Activated CD8-positive, alpha-beta T cell treated with anti-CD3 and anti-CD28 coated beads for 36 hours (primary cell): ENCODE results near the gene CCT7. TPM values are rescaled to one million over a fixed set of nuclear protein-coding genes. Genes with fewer than 3 reads are reported as not detected.

ENCODE experiments used
- ATAC-seq: fragments of 200-7000 bp; cut with Tn5 transposase; one replicate; pipeline ENCODE4 v1.10.0; 2021; ENCODE audit warnings: mild to moderate bottlenecking, moderate library complexity
- CTCF ChIA-PET: fragments of 350-600 bp; sonication (Branson Sonifier 250); formaldehyde crosslinking; loops from one replicate; lab custom pipeline; 2021; ENCODE audit warnings: antibody characterized with exemption; lab: Charles Lee
- POLR2A ChIA-PET: fragments of 350-600 bp; sonication (Branson Sonifier 250); formaldehyde crosslinking; loops from one replicate; lab custom pipeline; 2021; ENCODE audit warnings: antibody characterized with exemption; lab: Charles Lee
- DNase-seq: peaks from one replicate; pipeline ENCODE4 v3.0.0-alpha.2; 2020
- H3K27ac Mint-ChIP-seq: one replicate; pipeline ENCODE4 v1.8.0; 2021; ENCODE audit warnings: mild to moderate bottlenecking, mixed read lengths
- H3K27me3 Mint-ChIP-seq: one replicate; pipeline ENCODE4 v1.8.0; 2021; ENCODE audit warnings: mixed read lengths
- H3K36me3 Mint-ChIP-seq: one replicate; pipeline ENCODE4 v1.8.0; 2021; ENCODE audit warnings: low read depth, mixed read lengths
- H3K4me1 Mint-ChIP-seq: one replicate; pipeline ENCODE4 v1.8.0; 2021; ENCODE audit warnings: low read depth, mixed read lengths
- H3K4me3 Mint-ChIP-seq: one replicate; pipeline ENCODE4 v1.8.0; 2021; ENCODE audit warnings: mild to moderate bottlenecking, moderate library complexity, mixed read lengths
- H3K9me3 Mint-ChIP-seq: one replicate; pipeline ENCODE4 v1.8.0; 2021; ENCODE audit warnings: mixed read lengths
- CTCF ChIP-seq: fragments of 200-600 bp; IDR thresholded peaks from one replicate; pipeline ENCODE4 v1.8.0; 2022; ENCODE audit warnings: antibody characterized with exemption, mild to moderate bottlenecking
- intact Hi-C: fragments of 100-400 bp; cut with micrococcal nuclease; formaldehyde crosslinking; loops from one replicate; pipeline ENCODE4 v1.10.0; 2022
- total RNA-seq, 2 experiments: library from RNA; stranded (reverse); gene quantifications; one replicate each; pipeline ENCODE4 v1.2.3, GENCODE V29; 2021

CCT7 gene
- total RNA-seq, 2 experiments from 2014 or later = 628 to 660 TPM

- Mint-ChIP-seq H3K36me3 (peaks cover 31% of the 10 kb centered on the region), H3K9me3 (no peaks in the 10 kb centered on the region), H3K4me1 (peaks cover 3% of the 10 kb centered on the region), H3K4me3 (no peak overlapping the region), H3K27me3 (no peaks in the 10 kb centered on the region), H3K27ac (peak overlapping the region; percentile 10)
- ChIA-PET POLR2A (interaction anchor here (0.6 to 7.9 kb wide), 9 partner anchors 10 to 44 kb away, joined by 3 to 97 read pairs (median 4); partner anchors contain the start of genes CCT7 and PRADC1), CTCF (interaction anchor here (1.8 kb wide), 1 partner anchor 14 kb away, joined by 4 read pairs; no protein-coding TSS in a partner anchor)
- no peak for ATAC-seq
- DNase-seq = no peak
- intact Hi-C loops = no loop called here
- no peak for TF ChIP-seq CTCF
These were observed 20.4 kb downstream of the CCT7 start for GRCh38 chr2:73254343-73255006.

DNA sequence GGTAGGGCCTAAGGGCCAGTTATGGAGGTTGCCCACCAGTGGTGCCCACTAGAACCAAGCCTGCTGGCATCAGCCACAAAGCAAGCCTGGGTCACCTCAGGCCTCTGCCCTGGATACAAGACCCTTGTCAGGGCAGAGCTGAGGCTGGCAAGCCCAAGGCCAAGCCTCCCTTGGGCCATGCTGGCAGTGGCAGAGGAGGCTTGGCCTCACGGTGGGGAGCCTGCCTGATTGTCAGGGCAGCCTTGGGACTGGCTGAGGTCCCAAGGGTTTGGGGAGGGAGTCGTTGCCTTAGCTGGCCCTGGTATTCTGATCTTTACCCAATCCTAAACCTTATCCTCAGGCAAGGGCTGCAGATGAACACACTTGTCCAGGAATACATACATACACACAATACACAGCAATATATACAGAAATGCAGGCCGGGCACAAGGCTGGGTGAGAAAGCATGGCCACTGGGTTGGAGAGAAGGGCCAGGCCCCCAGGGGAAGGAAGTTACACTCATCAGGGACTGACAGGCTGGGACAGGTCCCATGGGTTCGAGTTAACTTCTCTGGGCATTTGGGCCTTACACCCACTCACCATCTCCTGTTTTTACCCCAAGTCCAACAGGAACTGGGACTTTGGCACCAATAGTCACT, 21.0 kb downstream of the CCT7 start:
- ATAC-seq (no peak), DNase-seq (no peak)
- ChIA-PET CTCF (no interaction called here), POLR2A (interaction anchor here (0.6 to 7.9 kb wide), 6 partner anchors 10 to 34 kb away, joined by 3 to 97 read pairs (median 6); partner anchors contain the start of genes CCT7 and PRADC1)
- no peaks in the 10 kb centered on the region for H3K27me3 Mint-ChIP-seq
- no peaks in the 10 kb centered on the region for H3K9me3 Mint-ChIP-seq
- TF ChIP-seq CTCF = no peak
- intact Hi-C loops = no loop called here
- peaks cover 27% of the 10 kb centered on the region for H3K36me3 Mint-ChIP-seq
- peaks cover 3% of the 10 kb centered on the region for H3K4me1 Mint-ChIP-seq
- H3K27ac Mint-ChIP-seq = peak overlapping the region; percentile 36
- no peak overlapping the region for H3K4me3 Mint-ChIP-seq

DNA sequence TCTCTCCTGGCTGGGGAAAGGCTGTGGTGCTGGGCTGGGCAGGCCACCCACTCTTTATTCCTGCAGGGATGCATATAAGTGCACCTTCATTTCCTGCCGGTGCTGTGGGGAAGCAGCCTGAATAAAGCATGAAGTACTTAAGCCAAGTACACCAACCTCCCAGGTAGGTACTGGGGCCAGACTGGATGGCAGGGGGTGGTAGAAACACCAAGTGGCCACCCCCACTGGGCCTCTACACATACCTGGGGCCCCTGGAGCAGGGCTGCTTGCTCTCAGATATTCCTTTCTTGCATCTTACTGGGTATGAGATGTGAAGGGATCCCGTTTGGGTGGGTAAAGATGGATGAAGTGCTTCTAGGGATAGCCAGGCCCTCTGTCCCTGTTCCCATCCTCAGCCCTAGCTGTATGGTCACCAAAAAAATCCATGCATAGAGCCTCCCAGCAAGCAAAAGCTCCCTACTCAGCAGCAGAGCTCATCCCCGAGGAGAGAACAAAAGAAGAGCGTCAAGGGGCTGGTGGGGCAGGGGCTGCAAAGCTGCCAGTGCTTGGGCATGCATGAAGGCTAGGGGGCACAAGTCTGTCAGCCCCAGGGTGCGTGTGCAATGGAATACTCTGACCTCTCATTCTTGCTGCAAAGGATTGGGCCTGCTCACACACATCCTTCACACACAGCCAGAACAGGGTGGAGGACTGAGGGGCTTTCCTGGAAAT, 22.0 kb downstream of the CCT7 start:
- no peak overlapping the region for H3K27ac Mint-ChIP-seq
- intact Hi-C loops = no loop called here
- CTCF ChIA-PET = no interaction called here

DNA sequence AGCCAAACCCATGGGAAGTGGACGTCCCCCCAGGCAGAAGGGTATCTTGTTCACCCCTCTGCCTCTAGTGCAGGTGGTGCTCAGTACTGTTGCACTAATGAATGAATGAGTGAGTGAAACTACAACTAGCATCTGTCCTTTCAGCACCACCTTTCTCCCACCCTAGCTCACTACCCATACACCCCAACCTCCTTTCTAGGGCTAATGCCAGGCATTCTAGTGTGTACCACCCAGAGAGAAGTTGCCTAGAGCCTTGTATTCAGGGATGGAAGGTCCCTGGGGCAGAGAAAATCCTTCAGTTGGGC, 22.5 kb downstream of the CCT7 start:
- no peaks in the 10 kb centered on the region for H3K9me3 Mint-ChIP-seq
- CTCF ChIA-PET = interaction anchor here (1.2 kb wide), 1 partner anchor 11 kb away, joined by 3 read pairs; no protein-coding TSS in a partner anchor

More for the DNA sequence above, 22.0 kb downstream of the CCT7 start:
- no peak for ATAC-seq
- peaks cover 3% of the 10 kb centered on the region for H3K4me1 Mint-ChIP-seq
- POLR2A ChIA-PET = interaction anchor here (1.0 to 7.9 kb wide), 5 partner anchors 8 to 26 kb away, joined by 3 to 97 read pairs (median 4); partner anchors contain the start of genes CCT7 and PRADC1
- no peaks in the 10 kb centered on the region for H3K27me3 Mint-ChIP-seq
- DNase-seq = no peak
- no peak for TF ChIP-seq CTCF
- peaks cover 22% of the 10 kb centered on the region for H3K36me3 Mint-ChIP-seq
- no peaks in the 10 kb centered on the region for H3K9me3 Mint-ChIP-seq
- H3K4me3 Mint-ChIP-seq = no peak overlapping the region

More for the DNA sequence above, 22.5 kb downstream of the CCT7 start:
- peak overlapping the region; percentile 15 for H3K27ac Mint-ChIP-seq
- intact Hi-C loops = no loop called here
- no peak for TF ChIP-seq CTCF
- no peak overlapping the region for H3K4me3 Mint-ChIP-seq
- no peaks in the 10 kb centered on the region for H3K27me3 Mint-ChIP-seq
- H3K4me1 Mint-ChIP-seq = peaks cover 3% of the 10 kb centered on the region
- ATAC-seq (no peak), DNase-seq (no peak)
- peaks cover 23% of the 10 kb centered on the region for H3K36me3 Mint-ChIP-seq
- POLR2A ChIA-PET = interaction anchor here (0.8 to 7.9 kb wide), 7 partner anchors 9 to 37 kb away, joined by 3 to 97 read pairs (median 4); partner anchors contain the start of genes CCT7, EGR4 and PRADC1
